GM12872 (cell line): ENCODE data around the gene TUBB2A.

Experiments used
- TF ChIP-seq, protein P1 (sequence below): IDR thresholded peaks from 3 replicates; pipeline ENCODE4 v1.5.1; 2011; ENCODE audit warnings: low read depth, mild to moderate bottlenecking, low read length, moderate library complexity; ENCODE audit not compliant: insufficient read depth

The TUBB2A gene

DNA sequence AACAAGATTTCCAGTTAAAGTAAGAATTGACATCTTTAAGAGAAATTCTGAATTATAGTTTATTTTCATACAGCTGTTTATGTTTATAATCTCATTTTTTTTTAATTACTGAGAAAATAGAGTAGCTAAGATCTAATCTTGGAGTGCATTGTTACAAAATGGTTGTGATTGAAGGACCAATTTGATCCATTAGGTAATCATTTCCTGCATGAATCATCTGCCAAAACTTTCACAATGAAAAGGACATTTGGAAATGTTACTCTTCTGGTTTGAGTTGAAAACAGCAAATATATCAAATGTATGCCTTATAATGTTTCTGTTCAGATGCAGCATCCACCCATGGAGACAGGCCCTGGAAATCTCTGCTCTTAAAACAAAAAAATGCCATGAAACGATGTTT is 19.0 kb downstream of the TUBB2A start:
- TF ChIP-seq, protein P1, sequence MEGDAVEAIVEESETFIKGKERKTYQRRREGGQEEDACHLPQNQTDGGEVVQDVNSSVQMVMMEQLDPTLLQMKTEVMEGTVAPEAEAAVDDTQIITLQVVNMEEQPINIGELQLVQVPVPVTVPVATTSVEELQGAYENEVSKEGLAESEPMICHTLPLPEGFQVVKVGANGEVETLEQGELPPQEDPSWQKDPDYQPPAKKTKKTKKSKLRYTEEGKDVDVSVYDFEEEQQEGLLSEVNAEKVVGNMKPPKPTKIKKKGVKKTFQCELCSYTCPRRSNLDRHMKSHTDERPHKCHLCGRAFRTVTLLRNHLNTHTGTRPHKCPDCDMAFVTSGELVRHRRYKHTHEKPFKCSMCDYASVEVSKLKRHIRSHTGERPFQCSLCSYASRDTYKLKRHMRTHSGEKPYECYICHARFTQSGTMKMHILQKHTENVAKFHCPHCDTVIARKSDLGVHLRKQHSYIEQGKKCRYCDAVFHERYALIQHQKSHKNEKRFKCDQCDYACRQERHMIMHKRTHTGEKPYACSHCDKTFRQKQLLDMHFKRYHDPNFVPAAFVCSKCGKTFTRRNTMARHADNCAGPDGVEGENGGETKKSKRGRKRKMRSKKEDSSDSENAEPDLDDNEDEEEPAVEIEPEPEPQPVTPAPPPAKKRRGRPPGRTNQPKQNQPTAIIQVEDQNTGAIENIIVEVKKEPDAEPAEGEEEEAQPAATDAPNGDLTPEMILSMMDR, result no peak

- TF ChIP-seq, protein P1, result no peak
Observed at GRCh38 chr6:3137057-3137777, 20.1 kb downstream of the TUBB2A start.

- TF ChIP-seq, protein P1, result no peak
Observed at GRCh38 chr6:3136292-3137011, 20.9 kb downstream of the TUBB2A start.

DNA sequence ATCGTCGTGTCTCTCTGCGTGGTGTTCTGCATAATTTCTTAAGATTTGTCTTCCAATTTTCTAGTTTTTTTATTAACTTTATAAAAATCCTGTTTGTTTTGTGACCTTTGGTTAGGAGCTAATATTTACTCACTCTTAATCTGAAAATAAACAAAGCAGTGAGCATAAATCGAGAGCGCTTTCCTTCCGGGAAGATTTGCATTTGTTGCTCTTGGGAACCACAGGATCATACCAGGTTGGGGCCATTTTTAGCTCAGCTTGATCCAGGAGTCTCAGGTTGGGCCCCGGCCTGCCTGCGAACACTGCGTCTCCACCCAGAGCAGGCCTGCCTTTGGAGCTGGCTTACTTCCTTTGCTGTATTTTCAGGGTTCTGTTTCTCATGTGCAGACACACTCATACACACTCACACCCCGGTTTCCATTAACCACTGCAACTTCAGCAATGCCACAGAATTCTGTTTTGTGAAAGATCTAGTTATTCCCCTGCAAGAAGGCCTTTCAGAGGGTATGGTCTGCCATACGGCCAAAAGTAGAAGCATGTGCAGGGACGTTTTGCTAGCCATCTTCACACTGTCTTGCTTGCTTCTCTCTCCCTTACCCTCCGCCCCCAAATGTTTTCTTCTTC is 21.6 kb downstream of the TUBB2A start:
- TF ChIP-seq, protein P1, result no peak

- TF ChIP-seq, protein P1, result no peak
Observed at GRCh38 chr6:3133515-3133914, 23.8 kb downstream of the TUBB2A start.

DNA sequence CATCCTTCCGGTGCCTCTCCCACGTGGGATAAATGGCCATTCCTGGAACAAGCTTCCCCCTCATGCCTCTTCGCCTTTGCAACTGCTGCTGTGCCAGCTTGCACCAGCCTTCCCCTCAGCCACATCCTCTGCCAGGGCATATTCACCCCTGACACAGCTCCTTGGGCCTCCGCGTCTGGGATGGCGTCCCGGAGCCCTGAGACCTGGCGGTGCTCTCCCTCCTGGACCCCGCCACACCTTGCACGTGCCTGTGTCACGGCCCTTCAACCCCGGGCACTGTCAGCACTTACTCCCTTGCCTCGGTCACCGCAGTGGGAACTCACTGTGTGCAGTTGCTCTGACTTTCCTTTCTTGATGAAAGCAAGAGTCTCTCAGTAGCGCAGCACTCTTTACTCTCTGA is 25.6 kb downstream of the TUBB2A start:
- TF ChIP-seq, protein P1, result no peak

- TF ChIP-seq, protein P1, result no peak
Observed at GRCh38 chr6:3128356-3129108, 28.8 kb downstream of the TUBB2A start.
